AG10803 (cell line): Measurements from ENCODE around the gene ALDH1A2.

Source experiments
- DNase-seq: peaks from one replicate; pipeline ENCODE4 v3.0.0; 2010; ENCODE audit warnings: low read depth
- H3K4me3 ChIP-seq: 2 replicates; pipeline ENCODE4 v1.5.1; 2011; ENCODE audit warnings: mild to moderate bottlenecking, low read length, control low read depth
- TF ChIP-seq, protein P1 (sequence below): conservative IDR thresholded peaks from 2 replicates; pipeline ENCODE4 v1.5.1; 2011; ENCODE audit warnings: mild to moderate bottlenecking, low read length, control low read depth, inconsistent platforms

ALDH1A2 gene

DNA sequence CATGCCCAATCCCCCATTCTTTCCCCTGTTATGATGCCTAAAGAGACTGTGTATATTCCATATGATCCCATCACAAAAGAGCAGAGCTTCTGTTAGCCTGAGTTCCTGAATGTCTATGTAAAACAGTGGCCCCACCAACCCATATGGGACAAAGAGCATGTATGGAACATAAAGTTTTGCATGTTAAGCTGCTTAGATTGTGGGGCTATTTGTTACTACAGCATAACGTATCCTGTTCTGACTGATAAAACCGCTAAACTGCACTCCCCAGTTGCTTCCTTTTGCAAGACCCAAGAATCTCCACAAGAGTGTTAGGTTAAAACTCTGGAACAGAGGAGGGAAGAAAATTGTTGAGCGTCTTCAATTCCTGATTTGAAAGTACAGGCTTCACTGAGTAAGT is 154.8 kb downstream of the ALDH1A2 start:
- no peak overlapping the region for H3K4me3 ChIP-seq
- DNase-seq: no peak
- TF ChIP-seq, protein P1, sequence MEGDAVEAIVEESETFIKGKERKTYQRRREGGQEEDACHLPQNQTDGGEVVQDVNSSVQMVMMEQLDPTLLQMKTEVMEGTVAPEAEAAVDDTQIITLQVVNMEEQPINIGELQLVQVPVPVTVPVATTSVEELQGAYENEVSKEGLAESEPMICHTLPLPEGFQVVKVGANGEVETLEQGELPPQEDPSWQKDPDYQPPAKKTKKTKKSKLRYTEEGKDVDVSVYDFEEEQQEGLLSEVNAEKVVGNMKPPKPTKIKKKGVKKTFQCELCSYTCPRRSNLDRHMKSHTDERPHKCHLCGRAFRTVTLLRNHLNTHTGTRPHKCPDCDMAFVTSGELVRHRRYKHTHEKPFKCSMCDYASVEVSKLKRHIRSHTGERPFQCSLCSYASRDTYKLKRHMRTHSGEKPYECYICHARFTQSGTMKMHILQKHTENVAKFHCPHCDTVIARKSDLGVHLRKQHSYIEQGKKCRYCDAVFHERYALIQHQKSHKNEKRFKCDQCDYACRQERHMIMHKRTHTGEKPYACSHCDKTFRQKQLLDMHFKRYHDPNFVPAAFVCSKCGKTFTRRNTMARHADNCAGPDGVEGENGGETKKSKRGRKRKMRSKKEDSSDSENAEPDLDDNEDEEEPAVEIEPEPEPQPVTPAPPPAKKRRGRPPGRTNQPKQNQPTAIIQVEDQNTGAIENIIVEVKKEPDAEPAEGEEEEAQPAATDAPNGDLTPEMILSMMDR: no peak

DNA sequence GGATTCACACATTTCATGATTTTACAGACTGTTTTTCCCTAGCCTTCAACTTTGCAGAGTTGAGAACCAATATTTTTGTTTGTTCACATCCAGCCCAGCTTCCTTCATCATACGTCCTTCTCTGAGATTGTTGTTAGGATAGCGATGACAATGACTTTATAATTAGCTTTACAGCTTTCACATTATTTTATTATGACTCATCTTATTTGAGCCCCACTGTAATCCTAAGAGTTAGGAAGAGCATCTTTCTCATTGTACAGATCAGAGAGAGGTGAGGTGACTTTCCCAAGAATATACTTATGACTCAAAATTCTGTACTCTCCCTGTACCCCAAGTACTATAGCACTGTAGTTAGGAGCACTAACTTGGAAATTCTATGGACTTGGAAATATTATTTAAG is 156.1 kb downstream of the ALDH1A2 start:
- no peak overlapping the region for H3K4me3 ChIP-seq
- no peak for DNase-seq
- TF ChIP-seq, protein P1: no peak

DNA sequence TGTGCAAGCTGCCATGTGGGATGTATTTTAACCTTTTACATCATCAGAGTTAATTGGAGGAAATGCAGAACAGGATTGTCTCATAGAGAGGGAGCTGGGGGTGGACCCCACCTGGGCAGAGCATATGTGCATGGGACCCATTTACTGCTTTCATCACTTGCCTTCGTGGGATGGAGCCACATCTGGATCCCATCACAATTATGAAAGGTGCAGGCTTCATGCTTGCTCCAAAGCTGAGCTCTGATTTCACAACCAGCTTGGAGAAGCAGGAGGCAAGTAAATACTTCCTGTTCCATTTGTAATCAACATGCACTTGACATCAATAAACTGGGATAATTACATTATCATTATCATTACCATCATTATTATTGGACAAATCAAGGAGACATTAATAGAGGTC is 161.9 kb downstream of the ALDH1A2 start:
- no peak for DNase-seq
- H3K4me3 ChIP-seq: no peak overlapping the region
- TF ChIP-seq, protein P1: no peak
